MM.1S (cell line): ENCODE data around the gene FLT1.

ENCODE experiments used
- EZH2 ChIP-seq: fragments of 300-600 bp; sonication (generic); optimal IDR thresholded peaks from 2 replicates; pipeline ENCODE3; 2017; ENCODE audit warnings: low read depth, mild to moderate bottlenecking, antibody characterized with exemption, low read length, mixed read lengths
- TF ChIP-seq, protein P1 (sequence below): fragments of 300-600 bp; sonication (generic); IDR thresholded peaks from 2 replicates; pipeline ENCODE4 v1.5.1; 2016; ENCODE audit warnings: antibody characterized with exemption, low read length, mixed read lengths

DNA sequence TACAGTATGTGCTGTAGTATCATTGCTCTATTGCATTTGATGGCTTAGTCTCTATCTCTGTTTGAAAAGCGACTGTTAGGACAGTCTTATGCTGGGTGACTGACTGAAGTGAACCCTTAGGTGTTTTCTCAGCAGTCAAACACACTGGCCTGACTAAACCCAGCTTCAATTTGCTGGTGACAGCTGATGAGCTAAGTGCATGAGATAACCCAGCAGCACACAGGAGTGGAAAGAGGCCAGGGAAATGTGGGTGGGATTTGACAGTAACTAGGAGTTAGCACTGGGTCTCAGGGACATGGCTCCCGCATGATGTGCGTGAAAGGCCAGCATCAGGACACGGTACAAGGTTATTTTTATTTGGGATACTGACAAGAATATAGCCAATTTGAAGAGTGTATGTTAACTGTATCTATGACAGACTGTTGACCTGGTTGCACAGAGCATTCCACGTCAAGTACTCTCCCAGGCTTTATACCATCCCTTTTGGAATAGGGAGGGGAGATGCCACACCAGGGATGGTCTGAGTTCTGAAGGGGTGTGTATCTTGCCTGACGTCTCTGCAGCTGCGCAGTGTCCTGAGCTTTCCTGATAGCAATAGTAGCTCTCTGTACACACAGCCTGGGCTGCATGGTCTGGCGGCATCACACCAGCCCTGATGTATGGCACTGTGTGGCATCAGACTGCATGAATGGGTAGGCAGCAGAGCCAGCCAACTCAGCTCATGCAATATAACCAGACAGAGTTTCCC lies 144.8 kb downstream of the FLT1 start:
- TF ChIP-seq, protein P1, sequence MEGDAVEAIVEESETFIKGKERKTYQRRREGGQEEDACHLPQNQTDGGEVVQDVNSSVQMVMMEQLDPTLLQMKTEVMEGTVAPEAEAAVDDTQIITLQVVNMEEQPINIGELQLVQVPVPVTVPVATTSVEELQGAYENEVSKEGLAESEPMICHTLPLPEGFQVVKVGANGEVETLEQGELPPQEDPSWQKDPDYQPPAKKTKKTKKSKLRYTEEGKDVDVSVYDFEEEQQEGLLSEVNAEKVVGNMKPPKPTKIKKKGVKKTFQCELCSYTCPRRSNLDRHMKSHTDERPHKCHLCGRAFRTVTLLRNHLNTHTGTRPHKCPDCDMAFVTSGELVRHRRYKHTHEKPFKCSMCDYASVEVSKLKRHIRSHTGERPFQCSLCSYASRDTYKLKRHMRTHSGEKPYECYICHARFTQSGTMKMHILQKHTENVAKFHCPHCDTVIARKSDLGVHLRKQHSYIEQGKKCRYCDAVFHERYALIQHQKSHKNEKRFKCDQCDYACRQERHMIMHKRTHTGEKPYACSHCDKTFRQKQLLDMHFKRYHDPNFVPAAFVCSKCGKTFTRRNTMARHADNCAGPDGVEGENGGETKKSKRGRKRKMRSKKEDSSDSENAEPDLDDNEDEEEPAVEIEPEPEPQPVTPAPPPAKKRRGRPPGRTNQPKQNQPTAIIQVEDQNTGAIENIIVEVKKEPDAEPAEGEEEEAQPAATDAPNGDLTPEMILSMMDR: no peak
- no peak for TF ChIP-seq EZH2
